SK-N-SH treated with all-trans-retinoic acid at 6 μM for 48 hours (cell line): ENCODE results near the gene ARID1A.

ENCODE experiments used
- ATAC-seq: fragments of 200-7000 bp; cut with Tn5 transposase; 3 replicates; pipeline ENCODE4 v1.9.1; 2020; ENCODE audit warnings: mild to moderate bottlenecking, moderate library complexity
- ARNTL ChIP-seq: fragments of 450-650 bp; formaldehyde crosslinking; IDR thresholded peaks from 2 replicates; pipeline ENCODE4 v1.5.0; 2020; ENCODE audit warnings: low read depth, mild to moderate bottlenecking, moderate library complexity, borderline replicate concordance
- BACH2 ChIP-seq: fragments of 250-450 bp; sonication (Bioruptor Pico); IDR thresholded peaks from 2 replicates; pipeline ENCODE4 v1.9.0; 2021; ENCODE audit warnings: mild to moderate bottlenecking, borderline replicate concordance
- CSDC2 ChIP-seq: fragments of 250-450 bp; sonication (Bioruptor Pico); IDR thresholded peaks from 2 replicates; pipeline ENCODE4 v1.5.0; 2020; ENCODE audit warnings: mild to moderate bottlenecking, moderate library complexity
- ESRRG ChIP-seq: fragments of 250-450 bp; sonication (Bioruptor Pico); IDR thresholded peaks from 2 replicates; pipeline ENCODE4 v1.6.1; 2021; ENCODE audit warnings: mild to moderate bottlenecking
- GLIS3 ChIP-seq: fragments of 250-450 bp; sonication (Bioruptor Pico); IDR thresholded peaks from 2 replicates; pipeline ENCODE4 v1.5.0; 2020; ENCODE audit warnings: mild to moderate bottlenecking, moderate library complexity
- ISL1 ChIP-seq: fragments of 250-450 bp; sonication (Bioruptor Pico); IDR thresholded peaks from 2 replicates; pipeline ENCODE4 v2.1.2; 2022; ENCODE audit warnings: mild to moderate bottlenecking, moderate library complexity
- OSR1 ChIP-seq: fragments of 250-450 bp; sonication (Bioruptor Pico); IDR thresholded peaks from 2 replicates; pipeline ENCODE4 v1.8.0; 2022; ENCODE audit warnings: moderate library complexity, mild to moderate bottlenecking, inconsistent platforms
- PPARA ChIP-seq: fragments of 250-450 bp; sonication (Bioruptor Pico); IDR thresholded peaks from 2 replicates; pipeline ENCODE4 v1.5.0; 2020; ENCODE audit warnings: mild to moderate bottlenecking, borderline replicate concordance
- RARB ChIP-seq: fragments of 250-450 bp; sonication (Bioruptor Pico); IDR thresholded peaks from 2 replicates; pipeline ENCODE4 v1.8.0; 2021; ENCODE audit warnings: mild to moderate bottlenecking, moderate library complexity
- SNAI2 ChIP-seq: fragments of 250-450 bp; sonication (Bioruptor Pico); IDR thresholded peaks from 2 replicates; pipeline ENCODE4 v1.5.0; 2020; ENCODE audit warnings: mild to moderate bottlenecking, moderate library complexity
- TCF4 ChIP-seq: fragments of 250-450 bp; sonication (Bioruptor Pico); IDR thresholded peaks from 2 replicates; pipeline ENCODE4 v1.8.0; 2021; ENCODE audit warnings: mild to moderate bottlenecking, moderate library complexity, borderline replicate concordance
- ZC3H10 ChIP-seq: fragments of 250-450 bp; sonication (Bioruptor Pico); IDR thresholded peaks from 2 replicates; pipeline ENCODE4 v1.5.1; 2021; ENCODE audit warnings: mild to moderate bottlenecking, moderate library complexity
- ZFP3 ChIP-seq: fragments of 250-450 bp; sonication (Bioruptor Pico); IDR thresholded peaks from 2 replicates; pipeline ENCODE4 v1.5.0; 2020; ENCODE audit warnings: mild to moderate bottlenecking, moderate library complexity
- ZFP30 ChIP-seq: fragments of 450-650 bp; formaldehyde crosslinking; IDR thresholded peaks from 2 replicates; pipeline ENCODE4 v1.5.0; 2022; ENCODE audit warnings: mild to moderate bottlenecking, moderate library complexity
- ZNF565 ChIP-seq: fragments of 450-650 bp; formaldehyde crosslinking; conservative IDR thresholded peaks from 2 replicates; pipeline ENCODE4 v1.5.0; 2020; ENCODE audit warnings: low read depth, mild to moderate bottlenecking, moderate library complexity
- ZNF70 ChIP-seq: fragments of 450-650 bp; formaldehyde crosslinking; IDR thresholded peaks from 2 replicates; pipeline ENCODE4 v1.5.0; 2020; ENCODE audit warnings: mild to moderate bottlenecking, moderate library complexity
- ZNF8 ChIP-seq: fragments of 450-650 bp; formaldehyde crosslinking; IDR thresholded peaks from 2 replicates; pipeline ENCODE4 v1.5.0; 2020; ENCODE audit warnings: mild to moderate bottlenecking, moderate library complexity
- TF ChIP-seq, protein P1 (sequence below): fragments of 250-450 bp; sonication (Bioruptor Pico); IDR thresholded peaks from 2 replicates; pipeline ENCODE4 v1.5.1; 2021; ENCODE audit warnings: mild to moderate bottlenecking, moderate library complexity
- TF ChIP-seq, protein P2 (sequence below): fragments of 250-450 bp; sonication (Bioruptor Pico); IDR thresholded peaks from 2 replicates; pipeline ENCODE4 v1.8.0; 2021; ENCODE audit warnings: low read depth, mild to moderate bottlenecking, moderate library complexity, borderline replicate concordance
- TF ChIP-seq, protein P3 (sequence below): fragments of 250-450 bp; sonication (Bioruptor Pico); IDR thresholded peaks from 2 replicates; pipeline ENCODE4 v1.5.1; 2020; ENCODE audit warnings: low read depth, mild to moderate bottlenecking, moderate library complexity

The ARID1A gene

GRCh38 chr1:26822737-26823395 lies 127.1 kb downstream of the ARID1A start:
- no peak for TF ChIP-seq ZC3H10
- TF ChIP-seq TCF4 (CRISPR knock-in tag): no peak
- TF ChIP-seq CSDC2 (CRISPR knock-in tag): no peak
- TF ChIP-seq ARNTL: no peak
- TF ChIP-seq ZFP30 (CRISPR knock-in tag): no peak
- TF ChIP-seq ZFP3 (CRISPR knock-in tag): no peak
- no peak for TF ChIP-seq ZNF70 (CRISPR knock-in tag)
- no peak for TF ChIP-seq ISL1 (CRISPR knock-in tag)
- TF ChIP-seq, protein P1, sequence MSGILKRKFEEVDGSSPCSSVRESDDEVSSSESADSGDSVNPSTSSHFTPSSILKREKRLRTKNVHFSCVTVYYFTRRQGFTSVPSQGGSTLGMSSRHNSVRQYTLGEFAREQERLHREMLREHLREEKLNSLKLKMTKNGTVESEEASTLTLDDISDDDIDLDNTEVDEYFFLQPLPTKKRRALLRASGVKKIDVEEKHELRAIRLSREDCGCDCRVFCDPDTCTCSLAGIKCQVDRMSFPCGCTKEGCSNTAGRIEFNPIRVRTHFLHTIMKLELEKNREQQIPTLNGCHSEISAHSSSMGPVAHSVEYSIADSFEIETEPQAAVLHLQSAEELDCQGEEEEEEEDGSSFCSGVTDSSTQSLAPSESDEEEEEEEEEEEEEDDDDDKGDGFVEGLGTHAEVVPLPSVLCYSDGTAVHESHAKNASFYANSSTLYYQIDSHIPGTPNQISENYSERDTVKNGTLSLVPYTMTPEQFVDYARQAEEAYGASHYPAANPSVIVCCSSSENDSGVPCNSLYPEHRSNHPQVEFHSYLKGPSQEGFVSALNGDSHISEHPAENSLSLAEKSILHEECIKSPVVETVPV (CRISPR knock-in tag): no peak
- TF ChIP-seq PPARA: no peak
- TF ChIP-seq SNAI2 (CRISPR knock-in tag): no peak
- no peak for TF ChIP-seq ESRRG
- TF ChIP-seq, protein P2, sequence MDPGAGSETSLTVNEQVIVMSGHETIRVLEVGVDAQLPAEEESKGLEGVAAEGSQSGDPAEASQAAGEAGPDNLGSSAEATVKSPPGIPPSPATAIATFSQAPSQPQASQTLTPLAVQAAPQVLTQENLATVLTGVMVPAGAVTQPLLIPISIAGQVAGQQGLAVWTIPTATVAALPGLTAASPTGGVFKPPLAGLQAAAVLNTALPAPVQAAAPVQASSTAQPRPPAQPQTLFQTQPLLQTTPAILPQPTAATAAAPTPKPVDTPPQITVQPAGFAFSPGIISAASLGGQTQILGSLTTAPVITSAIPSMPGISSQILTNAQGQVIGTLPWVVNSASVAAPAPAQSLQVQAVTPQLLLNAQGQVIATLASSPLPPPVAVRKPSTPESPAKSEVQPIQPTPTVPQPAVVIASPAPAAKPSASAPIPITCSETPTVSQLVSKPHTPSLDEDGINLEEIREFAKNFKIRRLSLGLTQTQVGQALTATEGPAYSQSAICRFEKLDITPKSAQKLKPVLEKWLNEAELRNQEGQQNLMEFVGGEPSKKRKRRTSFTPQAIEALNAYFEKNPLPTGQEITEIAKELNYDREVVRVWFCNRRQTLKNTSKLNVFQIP: no peak
- TF ChIP-seq ZNF565 (CRISPR knock-in tag): no peak
- TF ChIP-seq, protein P3, sequence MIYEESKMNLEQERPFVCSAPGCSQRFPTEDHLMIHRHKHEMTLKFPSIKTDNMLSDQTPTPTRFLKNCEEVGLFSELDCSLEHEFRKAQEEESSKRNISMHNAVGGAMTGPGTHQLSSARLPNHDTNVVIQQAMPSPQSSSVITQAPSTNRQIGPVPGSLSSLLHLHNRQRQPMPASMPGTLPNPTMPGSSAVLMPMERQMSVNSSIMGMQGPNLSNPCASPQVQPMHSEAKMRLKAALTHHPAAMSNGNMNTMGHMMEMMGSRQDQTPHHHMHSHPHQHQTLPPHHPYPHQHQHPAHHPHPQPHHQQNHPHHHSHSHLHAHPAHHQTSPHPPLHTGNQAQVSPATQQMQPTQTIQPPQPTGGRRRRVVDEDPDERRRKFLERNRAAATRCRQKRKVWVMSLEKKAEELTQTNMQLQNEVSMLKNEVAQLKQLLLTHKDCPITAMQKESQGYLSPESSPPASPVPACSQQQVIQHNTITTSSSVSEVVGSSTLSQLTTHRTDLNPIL (CRISPR knock-in tag): no peak
- no peak for TF ChIP-seq RARB (CRISPR knock-in tag)
- TF ChIP-seq BACH2 (CRISPR knock-in tag): no peak
- TF ChIP-seq ZNF8 (CRISPR knock-in tag): no peak
- TF ChIP-seq, all 23 proteins: peak for 0
- ATAC-seq: no peak

- TF ChIP-seq ZNF70 (CRISPR knock-in tag) (no peak), ESRRG (no peak), ZNF565 (CRISPR knock-in tag) (no peak), PPARA (no peak), ZFP30 (CRISPR knock-in tag) (no peak), ISL1 (CRISPR knock-in tag) (no peak), ZFP3 (CRISPR knock-in tag) (no peak), OSR1 (CRISPR knock-in tag) (no peak)
- TF ChIP-seq, protein P3 (CRISPR knock-in tag): no peak
- ATAC-seq: no peak
Measured at GRCh38 chr1:26824731-26825130, 128.9 kb downstream of the ARID1A start.

- ATAC-seq: peak; percentile 81
Measured at GRCh38 chr1:26826261-26827105, 130.7 kb downstream of the ARID1A start, which contains the start of gene ZDHHC18. ZDHHC18 (plus strand) TSS chr1:26826688; CDS start chr1:26826805, 117 bp downstream.

DNA sequence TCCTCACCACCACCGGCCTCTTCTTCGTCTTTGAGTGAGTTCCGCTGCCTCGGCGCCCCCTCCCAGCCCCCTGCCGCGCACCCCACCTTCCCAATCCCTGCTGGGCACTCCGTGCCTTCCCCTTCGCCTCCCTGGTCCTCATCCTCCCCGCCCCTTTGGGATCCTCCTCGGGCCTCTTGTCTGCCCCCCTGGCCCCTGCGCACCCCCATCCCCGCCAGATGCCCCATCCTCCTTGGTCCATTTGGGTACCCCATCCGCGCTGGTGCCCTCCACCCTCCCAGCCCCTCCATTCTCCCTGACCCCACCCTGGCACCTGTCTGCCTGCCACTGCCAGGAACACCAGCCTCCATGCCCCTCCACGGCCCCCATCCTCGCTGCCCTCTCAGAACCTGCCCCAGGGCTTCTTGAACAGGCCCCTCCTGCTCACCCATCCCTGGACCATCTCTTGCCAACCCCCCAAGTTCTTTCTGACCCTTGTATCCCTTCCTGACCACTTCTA lies 131.3 kb downstream of the ARID1A start:
- no peak; the same call in 2 of the 3 replicates for ATAC-seq
- TF ChIP-seq ARNTL: no peak
- no peak for TF ChIP-seq ZFP30 (CRISPR knock-in tag)
- TF ChIP-seq ZC3H10: no peak
- no peak for TF ChIP-seq CSDC2 (CRISPR knock-in tag)
- TF ChIP-seq ZNF70 (CRISPR knock-in tag): no peak
- no peak for TF ChIP-seq ESRRG
- no peak for TF ChIP-seq GLIS3
- no peak for TF ChIP-seq ZNF565 (CRISPR knock-in tag)
- TF ChIP-seq, protein P1 (CRISPR knock-in tag): no peak
- TF ChIP-seq, all 23 proteins: peak for 0

More at GRCh38 chr1:26826261-26827105, 130.7 kb downstream of the ARID1A start, which contains the start of gene ZDHHC18:
- TF ChIP-seq ZNF565 (CRISPR knock-in tag) (no peak), SNAI2 (CRISPR knock-in tag) (0 out of 2 replicates have a peak, but pooled peaks have one; percentile 16)
